Measurements from ENCODE around the gene SGCA.

The SGCA gene

DNA sequence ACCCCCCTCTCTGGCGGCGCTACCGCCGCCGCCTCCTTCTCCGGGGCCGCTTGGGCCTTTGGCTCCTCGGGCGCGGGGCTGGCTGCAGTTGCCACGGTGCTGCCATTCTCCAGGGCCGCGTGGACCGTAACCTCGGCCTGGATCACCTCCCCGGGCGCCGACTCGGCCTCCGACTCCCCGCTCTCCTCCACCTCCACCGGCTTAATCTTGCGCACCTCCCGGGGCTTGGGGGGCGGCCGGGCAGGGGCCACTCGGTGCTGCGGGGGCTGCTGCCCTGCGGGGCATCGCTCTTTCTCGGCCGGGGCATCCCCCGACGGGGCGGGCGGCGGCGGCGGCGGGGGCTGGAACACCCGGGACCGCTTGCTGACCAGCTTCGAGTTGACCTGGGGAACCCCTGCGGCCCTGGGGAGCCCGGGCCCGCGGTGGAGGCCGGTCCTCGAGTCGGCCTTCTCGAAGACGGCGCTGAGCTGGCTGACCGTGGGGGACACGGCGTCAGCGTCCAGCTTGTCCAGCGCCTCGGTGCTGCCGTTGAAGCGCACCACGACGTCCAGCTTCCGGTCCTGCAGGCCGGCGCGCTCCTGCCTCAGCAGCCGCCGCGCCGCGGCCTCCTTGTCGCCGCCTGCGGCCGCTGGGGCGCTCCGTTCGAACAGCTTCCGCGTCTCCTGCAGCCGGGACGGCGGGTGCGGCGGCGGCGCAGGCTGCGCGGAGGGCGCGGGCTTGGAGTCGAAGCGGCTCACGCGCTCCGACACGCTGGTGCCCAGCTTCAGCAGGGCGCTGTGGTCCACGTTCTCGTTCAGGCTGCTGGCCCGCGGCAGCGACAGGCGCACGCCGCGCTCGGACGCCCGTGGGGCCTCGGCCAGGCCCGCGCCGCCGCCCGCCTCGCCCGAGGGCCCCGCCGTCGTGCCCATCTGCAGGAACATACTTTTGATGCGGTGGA, 16.1 kb upstream of the SGCA start:
- peak; percentile 46 for DNase-seq (ENCODE audit: low spot score)

- no peak for DNase-seq (ENCODE audit: low spot score)
These were observed 15.3 kb upstream of the SGCA start, which contains the start of gene PPP1R9B for GRCh38 chr17:50150354-50151040. Gene PPP1R9B (minus strand): TSS chr17:50150677. CDS start chr17:50150513, 164 bp downstream.

DNA sequence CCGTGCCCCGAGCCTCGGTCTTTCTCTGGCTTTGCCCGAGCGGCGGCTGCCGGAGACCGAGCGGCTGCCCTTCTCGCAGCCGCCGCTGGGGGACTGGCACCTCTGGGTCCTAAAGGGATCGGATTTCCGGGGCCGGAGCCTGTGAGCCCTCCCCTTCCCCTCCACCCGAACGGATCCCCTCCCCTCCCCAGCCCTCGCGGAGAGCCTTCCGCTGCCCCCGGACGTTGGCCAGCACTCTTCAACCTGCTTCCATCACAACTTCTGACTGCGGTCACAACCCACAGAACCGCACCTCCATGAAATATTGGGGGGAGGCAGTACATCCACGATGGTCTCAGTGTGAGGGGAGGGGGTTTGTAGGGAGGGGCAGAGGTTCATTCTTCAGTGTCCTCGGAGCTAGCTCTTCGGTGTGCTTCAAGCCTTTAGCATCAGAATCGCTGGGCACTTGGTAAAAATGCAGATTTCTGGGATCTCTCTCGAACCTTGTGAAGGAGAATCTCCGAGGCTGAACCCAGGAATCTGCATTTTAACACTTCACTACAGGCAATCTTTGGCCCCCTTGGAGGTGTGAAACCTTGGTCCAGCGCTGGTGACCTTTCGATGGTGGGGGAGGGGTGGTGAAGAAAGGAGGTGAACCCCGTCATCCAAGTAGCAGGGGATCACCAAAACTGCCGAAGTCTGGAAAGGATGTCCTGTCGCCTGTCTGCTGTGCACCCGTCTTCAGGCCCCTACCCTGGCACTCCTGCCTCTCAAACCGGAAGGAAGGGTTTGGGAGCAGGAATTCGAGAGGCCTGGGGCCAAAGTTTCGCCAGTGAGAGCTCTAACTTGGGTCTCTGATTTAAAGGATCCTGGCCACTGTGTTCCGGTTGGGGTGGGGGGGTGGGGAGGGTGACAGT, 14.5 kb upstream of the SGCA start:
- DNase-seq (ENCODE audit: low spot score), result peak; percentile 86

DNA sequence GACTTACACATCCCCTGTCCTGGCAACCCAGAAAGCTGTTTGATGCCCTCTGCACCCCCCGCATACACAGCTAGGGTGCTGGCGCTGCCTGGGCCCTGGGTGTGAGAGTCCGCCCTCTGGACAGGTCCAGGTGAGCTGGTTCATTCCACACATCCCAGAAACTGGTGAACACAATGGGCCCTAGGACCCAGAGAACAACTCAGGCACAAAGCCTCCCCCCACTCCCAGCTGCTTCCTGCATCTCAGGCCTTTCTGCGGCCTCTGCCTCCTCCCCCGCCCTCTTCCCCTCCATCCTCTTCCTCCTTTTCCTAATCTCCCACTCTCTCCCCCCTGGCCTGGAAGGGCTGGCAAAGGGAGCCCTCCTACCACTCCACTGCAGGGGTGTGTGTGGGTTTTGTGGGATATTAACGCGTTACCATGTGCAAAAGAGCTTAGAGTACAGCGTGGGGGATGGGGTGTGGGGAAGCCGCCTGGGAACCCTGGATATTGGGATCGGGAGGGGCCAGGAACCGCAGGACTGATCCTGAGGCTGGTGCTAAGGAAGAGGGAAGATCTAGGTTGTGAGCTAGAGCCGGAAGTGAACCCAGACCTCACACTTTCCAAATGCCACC, 13.8 kb upstream of the SGCA start:
- peak; percentile 52 for DNase-seq (ENCODE audit: low spot score)

DNA sequence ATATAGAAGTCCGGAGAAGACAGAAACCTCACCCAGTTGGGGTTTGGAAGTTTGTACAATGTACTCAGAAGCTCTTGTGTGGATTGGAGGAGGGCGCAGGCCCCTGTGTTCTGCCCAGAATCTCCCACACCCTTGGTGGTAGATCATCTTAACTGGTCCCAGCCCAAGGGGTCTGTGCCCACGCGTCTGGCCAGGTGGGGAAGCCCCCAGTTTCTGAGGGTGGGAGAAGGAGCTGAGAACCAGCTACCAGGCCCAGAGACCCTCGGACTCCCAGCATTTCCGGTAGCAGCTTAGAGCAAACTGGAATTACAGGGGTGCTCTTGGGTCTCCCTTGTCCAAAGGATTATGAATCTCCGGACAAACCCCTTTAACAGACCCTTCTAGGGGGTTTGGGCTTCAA, 13.1 kb upstream of the SGCA start:
- DNase-seq (ENCODE audit: low spot score), result no peak

DNA sequence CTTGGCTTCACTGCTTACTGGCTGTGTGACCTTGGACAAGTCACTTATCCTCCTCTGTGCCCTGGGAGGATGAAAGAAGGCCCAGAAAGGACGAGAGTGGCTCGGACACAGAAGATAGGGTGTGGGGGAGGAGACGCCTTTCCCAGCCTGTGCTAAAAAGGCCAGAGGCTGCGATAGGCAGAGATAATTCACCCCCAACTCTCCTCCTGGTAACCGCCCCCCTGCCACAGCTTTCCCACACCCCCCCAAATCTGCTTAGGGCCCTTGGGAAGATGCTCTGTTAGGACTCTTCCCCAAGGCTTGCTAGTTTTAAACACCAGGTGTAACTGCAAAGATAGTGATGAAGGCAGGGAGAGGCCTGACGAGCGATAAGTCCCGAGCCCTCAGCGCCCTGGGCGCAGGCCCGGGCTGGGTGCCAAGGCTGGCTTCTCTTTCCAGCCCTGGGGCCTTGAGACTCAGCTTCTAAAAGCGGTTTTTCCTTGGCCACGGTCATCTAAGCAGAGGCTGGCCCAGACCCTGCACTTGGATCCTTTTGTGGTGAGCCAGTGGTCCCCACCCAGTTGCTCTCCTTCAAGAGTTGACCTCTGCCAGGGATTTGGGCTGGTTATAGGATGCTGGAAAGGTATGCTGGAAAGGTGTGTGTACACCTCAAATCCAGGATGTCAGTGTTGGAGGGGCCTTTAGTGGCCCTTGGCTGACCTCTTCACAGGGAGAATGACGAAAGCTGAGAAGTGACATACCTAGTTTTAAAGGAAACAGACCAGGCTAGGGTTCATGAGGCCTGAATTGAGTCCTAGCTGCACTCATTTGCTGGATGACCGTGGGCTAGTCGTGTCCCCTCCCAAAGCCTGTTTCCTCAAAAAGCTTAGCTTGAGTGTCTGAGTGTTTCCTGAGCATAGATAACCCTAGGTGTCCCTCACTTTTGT, 11.9 kb upstream of the SGCA start:
- DNase-seq (ENCODE audit: low spot score), result no peak

DNA sequence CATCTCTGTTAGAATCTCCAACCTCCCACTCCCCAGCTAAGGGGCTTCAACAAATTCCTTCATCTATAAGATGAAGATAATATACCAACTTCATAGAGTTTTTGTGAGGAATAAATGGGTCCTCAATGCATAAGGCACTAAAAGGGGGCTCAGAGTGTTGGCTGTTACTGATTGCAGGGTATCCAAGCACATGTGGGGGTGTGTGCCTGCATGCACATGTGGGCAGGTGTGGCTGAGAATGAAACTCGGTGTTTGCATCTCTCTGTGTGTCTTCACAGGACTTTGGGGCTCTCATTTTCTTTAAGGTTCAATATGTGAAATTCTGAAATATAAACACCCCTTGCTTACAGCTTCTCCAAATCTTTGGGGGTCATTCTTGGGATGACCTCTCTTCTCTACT, 11.2 kb upstream of the SGCA start:
- DNase-seq (ENCODE audit: low spot score), result no peak

- no peak for DNase-seq (ENCODE audit: low spot score)
These were observed 10.5 kb upstream of the SGCA start for GRCh38 chr17:50155115-50155819.

DNA sequence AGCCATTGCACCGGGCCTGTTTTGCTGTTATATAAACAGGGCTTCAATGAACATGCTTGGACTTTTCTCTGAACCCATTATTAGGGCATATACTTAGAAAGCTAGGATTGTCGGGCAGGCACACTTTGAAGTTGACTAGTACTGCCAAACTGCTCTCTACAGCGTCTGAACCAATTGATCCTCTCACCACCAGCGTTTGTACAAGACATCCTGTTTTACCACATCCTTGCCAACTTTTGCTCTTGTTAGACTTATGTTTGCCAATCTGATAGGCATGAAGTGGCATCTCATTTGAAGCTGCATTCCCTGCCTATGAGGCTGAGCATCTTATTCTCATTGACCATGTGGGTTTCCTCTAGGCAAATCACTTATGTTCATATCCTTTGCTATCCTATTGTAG, 7.9 kb upstream of the SGCA start:
- no peak for DNase-seq (ENCODE audit: low spot score)

- DNase-seq (ENCODE audit: low spot score), result peak; percentile 95
These were observed 4.5 kb upstream of the SGCA start for GRCh38 chr17:50161023-50161910.

DNA sequence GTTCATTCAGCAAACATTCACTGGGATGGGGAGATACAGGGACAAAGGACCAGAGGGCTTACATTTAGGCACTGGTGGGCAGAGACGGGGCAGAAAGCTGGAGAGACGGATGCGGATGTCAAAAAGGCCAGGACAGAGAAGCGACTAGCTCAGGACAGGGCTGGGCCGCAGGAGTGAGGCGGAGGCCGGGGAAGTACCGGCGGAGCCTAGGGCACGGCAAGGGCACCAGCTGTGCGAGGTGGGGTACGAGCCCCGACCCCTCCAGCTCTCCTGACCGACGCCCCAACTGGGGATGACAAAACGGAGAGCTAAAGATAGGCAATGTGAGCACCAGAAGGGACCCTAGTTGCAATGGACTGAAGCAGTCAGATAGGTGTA, 3.9 kb upstream of the SGCA start:
- DNase-seq (ENCODE audit: low spot score), result no peak

DNA sequence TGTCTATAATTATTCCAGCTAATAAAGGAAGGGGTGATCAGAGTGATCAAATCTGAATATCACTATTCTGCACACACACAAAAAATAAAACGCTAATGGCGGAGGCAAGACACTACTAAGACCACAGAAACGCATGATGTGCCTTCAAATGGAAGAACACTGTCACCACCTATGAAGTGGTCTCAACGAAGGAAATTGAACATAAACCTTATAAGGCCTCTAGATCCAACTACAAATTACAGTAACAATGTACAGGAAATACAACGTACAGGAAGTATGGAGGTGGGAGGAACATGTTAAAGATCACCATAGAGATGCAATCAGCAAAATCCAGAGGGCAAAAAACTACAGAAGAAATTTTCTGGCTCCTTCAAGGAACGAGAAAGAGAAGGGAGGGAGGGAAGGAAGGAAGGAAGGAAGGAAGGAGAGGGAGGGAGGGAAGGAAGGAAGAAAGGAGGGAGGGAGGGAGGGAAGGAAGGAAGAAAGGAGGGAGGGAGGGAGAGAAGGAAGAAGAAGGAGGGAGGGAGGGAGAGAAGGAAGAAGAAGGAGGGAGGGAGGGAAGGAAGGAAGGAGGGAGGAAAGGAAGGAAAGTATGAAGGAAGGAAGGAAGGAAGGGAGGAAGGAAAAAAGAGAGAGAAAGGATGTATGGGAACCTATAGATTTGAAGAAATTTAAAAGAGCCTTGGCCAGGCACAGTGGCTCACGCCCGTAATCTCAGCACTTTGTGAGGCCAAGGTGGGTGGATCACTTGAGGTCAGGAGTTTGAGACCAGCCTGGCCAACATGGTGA, 3.1 kb upstream of the SGCA start:
- DNase-seq (ENCODE audit: low spot score), result no peak

DNA sequence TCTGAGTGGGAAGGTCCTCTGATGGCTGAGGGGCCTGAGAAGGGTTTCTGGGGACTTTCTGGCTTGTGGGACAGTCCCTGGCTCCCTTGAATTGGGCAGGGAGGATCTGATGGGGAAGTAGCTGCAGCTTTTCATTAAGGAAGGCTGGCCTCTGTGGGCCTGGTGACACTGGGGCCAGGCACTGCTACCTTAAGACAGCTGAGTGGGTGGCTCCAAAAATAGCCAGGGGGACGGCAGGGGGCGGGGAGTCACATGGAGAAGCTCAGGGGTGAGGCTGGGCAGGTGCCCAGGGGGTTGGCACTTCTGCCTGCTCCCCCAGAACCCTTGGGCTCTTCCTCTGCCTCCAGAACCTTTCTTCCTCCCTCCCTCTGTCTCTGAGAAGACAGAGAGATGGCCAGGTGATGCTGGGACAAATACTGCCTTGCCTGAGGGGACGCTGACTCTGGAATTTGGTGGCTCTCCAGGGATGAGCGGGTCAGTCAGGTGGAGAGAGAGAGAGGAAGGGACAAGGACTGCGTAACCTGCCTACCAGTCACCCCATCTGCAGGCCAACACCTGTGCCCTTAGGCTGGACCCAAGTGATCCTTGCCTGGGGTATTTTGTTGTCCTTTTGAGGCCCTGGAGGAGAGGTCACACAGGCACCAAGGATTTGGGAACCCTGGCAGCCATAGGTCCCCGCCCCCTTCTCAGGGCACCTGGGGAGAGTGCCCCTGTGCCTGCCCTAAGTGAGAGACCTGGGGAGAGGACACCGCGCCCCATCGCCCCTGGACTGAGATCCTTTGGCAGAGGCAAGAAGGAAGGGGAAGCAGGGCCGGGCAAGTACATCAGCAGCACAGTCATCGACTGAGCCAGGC, 1.7 kb upstream of the SGCA start:
- DNase-seq (ENCODE audit: low spot score), result no peak

DNA sequence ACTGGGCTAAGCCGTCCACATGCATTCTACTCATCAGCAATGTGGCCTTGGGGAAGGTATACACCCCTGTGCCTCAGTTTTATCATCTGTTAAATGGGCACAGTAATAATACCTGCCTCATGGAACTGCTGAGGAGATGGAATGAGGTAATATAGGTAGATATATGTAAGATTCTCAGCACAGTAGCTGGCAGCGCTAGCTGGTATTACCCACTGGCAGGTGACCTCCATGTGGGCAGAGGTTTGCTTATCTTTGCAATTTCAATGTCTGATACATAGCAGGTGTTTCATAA, 1.2 kb upstream of the SGCA start:
- DNase-seq (ENCODE audit: low spot score), result no peak

GRCh38 chr17:50165066-50165465, 739 bp upstream of the SGCA start:
- no peak for DNase-seq (ENCODE audit: low spot score)

DNA sequence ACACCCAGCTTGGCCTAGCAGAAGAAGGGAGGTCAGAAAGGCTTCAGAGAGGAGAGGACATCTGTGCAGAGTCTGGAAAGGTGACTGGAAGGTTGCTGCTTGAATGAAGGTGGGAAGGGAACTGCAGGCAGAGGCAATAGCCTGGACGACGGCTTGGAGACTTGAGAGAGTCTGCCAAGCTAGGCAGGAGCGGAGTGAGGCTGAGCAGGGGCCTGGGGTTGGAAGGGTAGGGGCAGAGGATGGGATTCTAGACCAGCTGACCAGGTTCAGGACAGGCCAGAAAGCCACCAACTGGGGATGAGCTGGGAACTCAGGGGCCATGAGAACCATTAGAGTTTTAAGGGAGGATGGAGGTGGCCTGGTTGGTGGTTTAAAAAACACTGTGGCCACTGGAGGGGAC, 339 bp upstream of the SGCA start:
- no peak for DNase-seq (ENCODE audit: low spot score)

- no peak for DNase-seq (ENCODE audit: low spot score)
These were observed 845 bp downstream of the SGCA start for GRCh38 chr17:50166518-50167181.

All from CD4-positive, alpha-beta T cell treated with Interleukin-15 for 4 hours (primary cell).